ENCODE results near the gene HIF3A.
"Not testable (repeated sequence)": the region's sequence is repeated elsewhere in the genome, so short reads cannot be mapped to it uniquely, and the experiment has no call there.

Gene HIF3A

GRCh38 chr19:46295401-46296201, 1.2 kb upstream of the HIF3A start:
- DNase-seq, result no peak

GRCh38 chr19:46296202-46296480, 701 bp upstream of the HIF3A start:
- DNase-seq, result no peak

- no peak for DNase-seq
These were observed 1.0 kb downstream of the HIF3A start for GRCh38 chr19:46297700-46298478.

- no peak for DNase-seq
These were observed 1.7 kb downstream of the HIF3A start for GRCh38 chr19:46298479-46299003.

- DNase-seq, result no peak
These were observed 2.2 kb downstream of the HIF3A start for GRCh38 chr19:46299004-46299509.

- no peak for DNase-seq
These were observed 2.9 kb downstream of the HIF3A start for GRCh38 chr19:46299695-46300094.

GRCh38 chr19:46303322-46303690, 6.5 kb downstream of the HIF3A start:
- DNase-seq, result no peak

- no peak for DNase-seq
These were observed 7.0 kb downstream of the HIF3A start for GRCh38 chr19:46303691-46304397.

- no peak for DNase-seq
These were observed 9.7 kb downstream of the HIF3A start for GRCh38 chr19:46306501-46306900.

GRCh38 chr19:46308510-46308909, 11.7 kb downstream of the HIF3A start:
- no peak for DNase-seq

GRCh38 chr19:46309056-46309455, 12.2 kb downstream of the HIF3A start:
- no peak for DNase-seq

GRCh38 chr19:46311444-46311843, 14.6 kb downstream of the HIF3A start:
- no peak for DNase-seq

- DNase-seq, result not testable (repeated sequence)
These were observed 17.0 kb downstream of the HIF3A start for GRCh38 chr19:46313540-46314469.

GRCh38 chr19:46317339-46317738, 20.5 kb downstream of the HIF3A start:
- DNase-seq, result no peak

GRCh38 chr19:46319613-46320012, 22.8 kb downstream of the HIF3A start:
- DNase-seq, result no peak

GRCh38 chr19:46320559-46320958, 23.7 kb downstream of the HIF3A start:
- no peak for DNase-seq

GRCh38 chr19:46321653-46322052, 24.8 kb downstream of the HIF3A start:
- DNase-seq, result no peak

GRCh38 chr19:46323227-46323626, 26.4 kb downstream of the HIF3A start:
- not testable (repeated sequence) for DNase-seq

- no peak for DNase-seq
These were observed 27.4 kb downstream of the HIF3A start for GRCh38 chr19:46324277-46324676.

- DNase-seq, result no peak
These were observed 29.8 kb downstream of the HIF3A start for GRCh38 chr19:46326608-46327007.

- DNase-seq, result no peak
These were observed 31.2 kb downstream of the HIF3A start for GRCh38 chr19:46328079-46328478.

- no peak for DNase-seq
These were observed 33.6 kb downstream of the HIF3A start for GRCh38 chr19:46330319-46330918.
